Immature natural killer cell (primary cell): ENCODE data around the gene IMMP2L. TPM values are rescaled to one million over a fixed set of nuclear protein-coding genes. Genes with fewer than 3 reads are reported as not detected.

Experiments
- DNase-seq, 3 donors: peaks; one replicate each; pipeline ENCODE4 v3.0.0; 2022; ENCODE audit warnings: mixed read lengths in 1 of 3
- H3K27ac Mint-ChIP-seq, 6 donors: one replicate each; pipeline ENCODE4 v1.8.0; 2020; ENCODE audit warnings: mixed read lengths in 6 of 6, mild to moderate bottlenecking in 5 of 6, inconsistent platforms in 4 of 6, moderate library complexity in 3 of 6
- H3K27me3 Mint-ChIP-seq, 3 donors: one replicate each; pipeline ENCODE4 v1.8.0; 2020 to 2021; ENCODE audit warnings: low read depth in 3 of 3, mild to moderate bottlenecking in 3 of 3, mixed read lengths in 3 of 3, moderate library complexity in 3 of 3, inconsistent platforms in 1 of 3
- H3K36me3 Mint-ChIP-seq, 3 donors: one replicate each; pipeline ENCODE4 v1.8.0; 2020; ENCODE audit warnings: mixed read lengths in 3 of 3, inconsistent platforms in 2 of 3, mild to moderate bottlenecking in 2 of 3
- H3K4me1 Mint-ChIP-seq, 2 donors: one replicate each; pipeline ENCODE4 v1.8.0; 2020; ENCODE audit warnings: inconsistent platforms in 2 of 2, mild to moderate bottlenecking in 2 of 2, mixed read lengths in 2 of 2, moderate library complexity in 1 of 2
- H3K4me3 Mint-ChIP-seq, 5 donors: one replicate each; pipeline ENCODE4 v1.8.0; 2020; ENCODE audit warnings: mild to moderate bottlenecking in 5 of 5, mixed read lengths in 5 of 5, inconsistent platforms in 3 of 5, moderate library complexity in 3 of 5
- H3K9me3 Mint-ChIP-seq, 6 donors: one replicate each; pipeline ENCODE4 v1.8.0; 2020; ENCODE audit warnings: mild to moderate bottlenecking in 6 of 6, mixed read lengths in 6 of 6, inconsistent platforms in 4 of 6, moderate library complexity in 3 of 6
- polyA plus RNA-seq, 3 donors: library from polyadenylated mRNA; unstranded; fragments of 300-500 nt; fragmentation: Illumina TruSeq; gene quantifications; one replicate each; pipeline ENCODE4 v1.2.3, GENCODE V29; 2021

The IMMP2L gene
- polyA plus RNA-seq, 3 donors from 2014 or later: 17.0 to 20.7 TPM; not detected in 1

DNA sequence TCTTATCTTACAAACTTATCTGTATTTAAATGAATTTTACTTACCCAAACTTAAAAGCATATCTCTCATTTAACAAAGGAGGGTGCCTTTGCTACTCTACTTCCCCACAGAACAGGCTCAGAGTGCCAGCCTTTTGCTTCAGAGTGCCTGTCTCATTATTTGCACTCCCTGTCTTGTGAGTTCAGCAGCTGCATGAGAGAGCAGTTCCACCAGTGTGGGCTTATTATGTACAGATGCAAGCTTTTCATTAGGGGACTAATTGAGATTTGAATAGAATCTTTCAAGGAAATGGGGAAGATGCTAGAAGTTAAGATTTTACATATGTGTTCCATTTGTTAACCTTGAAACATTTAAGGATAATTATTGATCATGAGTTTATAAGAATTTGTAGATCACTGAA is 781.6 kb downstream of the IMMP2L start:
- peaks cover 2 to 11% (median 6%) of the 10 kb centered on the region in 6 donors for H3K9me3 Mint-ChIP-seq
- DNase-seq: no peak
- H3K27me3 Mint-ChIP-seq: peaks cover 0 to 2% (median 0%) of the 10 kb centered on the region in 3 donors
- no peak overlapping the region for H3K4me3 Mint-ChIP-seq
- no peaks in the 10 kb centered on the region for H3K36me3 Mint-ChIP-seq
- no peaks in the 10 kb centered on the region for H3K4me1 Mint-ChIP-seq
- no peak overlapping the region for H3K27ac Mint-ChIP-seq

GRCh38 chr7:110779339-110779738 is 783.0 kb downstream of the IMMP2L start:
- no peaks in the 10 kb centered on the region for H3K36me3 Mint-ChIP-seq
- H3K27me3 Mint-ChIP-seq: peaks cover 0 to 2% (median 0%) of the 10 kb centered on the region in 3 donors
- H3K4me1 Mint-ChIP-seq: no peaks in the 10 kb centered on the region
- H3K27ac Mint-ChIP-seq: no peak overlapping the region
- no peak for DNase-seq
- H3K9me3 Mint-ChIP-seq: peaks cover 1 to 11% (median 5%) of the 10 kb centered on the region in 6 donors
- H3K4me3 Mint-ChIP-seq: no peak overlapping the region

DNA sequence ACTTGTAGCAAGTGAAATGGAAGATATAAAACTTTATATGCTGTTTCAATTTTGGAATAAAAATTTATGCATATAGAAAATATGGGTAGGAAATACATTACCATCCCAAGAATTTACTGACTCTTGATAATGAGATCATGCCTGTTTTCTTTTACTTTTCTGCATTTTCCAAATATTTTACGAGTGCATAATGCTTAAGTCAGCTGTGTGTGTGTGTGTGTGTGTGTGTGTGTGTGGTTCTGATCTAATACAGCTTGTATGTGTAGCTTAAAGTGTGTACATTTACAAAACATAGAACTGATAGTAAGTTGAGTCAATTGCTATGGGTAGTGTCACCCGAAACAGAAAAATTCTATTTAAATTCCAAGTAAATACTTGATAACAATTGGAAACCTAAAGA is 787.2 kb downstream of the IMMP2L start:
- no peak overlapping the region for H3K4me3 Mint-ChIP-seq

GRCh38 chr7:110774071-110774470 is 788.2 kb downstream of the IMMP2L start:
- peaks cover 0 to 1% (median 0%) of the 10 kb centered on the region in 3 donors for H3K27me3 Mint-ChIP-seq
- peaks cover 0 to 3% (median 3%) of the 10 kb centered on the region in 3 donors for H3K36me3 Mint-ChIP-seq
- peaks cover 0 to 23% (median 9%) of the 10 kb centered on the region in 6 donors for H3K9me3 Mint-ChIP-seq
- H3K4me3 Mint-ChIP-seq: no peak overlapping the region
- no peak for DNase-seq
- H3K4me1 Mint-ChIP-seq: no peaks in the 10 kb centered on the region
- H3K27ac Mint-ChIP-seq: no peak overlapping the region

More for the DNA sequence above, 787.2 kb downstream of the IMMP2L start:
- Mint-ChIP-seq H3K9me3 (peaks cover 0 to 23% (median 7%) of the 10 kb centered on the region in 6 donors), H3K27ac (no peak overlapping the region), H3K36me3 (peaks cover 0 to 3% (median 3%) of the 10 kb centered on the region in 3 donors), H3K4me1 (no peaks in the 10 kb centered on the region), H3K27me3 (no peaks in the 10 kb centered on the region)
- no peak for DNase-seq

DNA sequence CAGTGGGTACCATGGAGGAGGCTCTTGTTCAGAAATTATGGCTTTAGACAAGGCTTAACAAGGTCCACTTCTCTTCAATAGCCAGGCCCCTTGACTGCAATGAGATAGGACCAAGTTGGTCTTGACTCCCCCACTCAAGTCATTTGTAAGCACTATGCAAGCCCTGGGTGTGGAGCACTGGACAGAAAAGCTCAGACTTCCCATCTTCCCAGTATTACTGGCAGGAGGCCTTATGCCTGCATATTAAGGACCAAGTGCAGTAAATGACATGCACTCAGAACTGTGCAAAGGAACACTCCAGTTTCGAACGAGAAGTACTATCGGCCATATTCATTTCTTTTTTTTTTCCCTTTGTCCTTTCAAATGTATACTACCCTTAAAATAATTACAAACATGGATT is 789.7 kb downstream of the IMMP2L start:
- Mint-ChIP-seq H3K4me1 (no peaks in the 10 kb centered on the region), H3K27me3 (peaks cover 0 to 2% (median 0%) of the 10 kb centered on the region in 3 donors), H3K27ac (no peak overlapping the region), H3K9me3 (peaks cover 0 to 33% (median 9%) of the 10 kb centered on the region in 6 donors), H3K36me3 (peaks cover 0 to 6% (median 3%) of the 10 kb centered on the region in 3 donors), H3K4me3 (no peak overlapping the region)
- DNase-seq: no peak

- H3K4me3 Mint-ChIP-seq: no peak overlapping the region
- DNase-seq: no peak
- no peak overlapping the region for H3K27ac Mint-ChIP-seq
- peaks cover 0 to 6% (median 3%) of the 10 kb centered on the region in 3 donors for H3K36me3 Mint-ChIP-seq
- peaks cover 0 to 2% (median 0%) of the 10 kb centered on the region in 3 donors for H3K27me3 Mint-ChIP-seq
- H3K9me3 Mint-ChIP-seq: peaks cover 2 to 36% (median 11%) of the 10 kb centered on the region in 6 donors
- no peaks in the 10 kb centered on the region for H3K4me1 Mint-ChIP-seq
Measured at GRCh38 chr7:110771717-110772116, 790.6 kb downstream of the IMMP2L start.

DNA sequence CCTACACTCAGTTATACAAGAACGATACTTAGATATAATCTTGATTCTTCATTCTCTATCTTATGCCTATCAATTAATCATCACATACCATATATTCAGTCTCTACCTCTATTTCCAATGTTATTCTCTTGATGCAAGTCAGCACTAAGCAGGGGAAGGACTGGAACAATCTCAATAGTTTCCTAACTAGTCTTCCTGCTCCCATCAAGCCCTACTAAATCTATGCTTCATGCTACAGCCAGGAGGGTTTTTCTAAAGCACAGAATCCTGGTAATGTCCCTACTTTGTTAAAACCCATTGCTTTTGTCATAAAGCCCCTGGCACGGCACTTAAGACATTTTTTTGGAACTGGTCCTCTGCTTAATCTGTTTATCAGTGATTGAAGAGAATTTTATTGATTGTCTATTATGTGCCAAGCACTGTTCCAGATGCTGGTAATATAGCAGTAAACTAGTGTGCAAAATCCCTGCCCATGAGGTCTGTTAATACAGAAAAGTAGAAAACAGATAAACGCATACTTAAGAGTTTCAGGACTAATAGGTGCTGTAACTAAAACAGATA is 794.7 kb downstream of the IMMP2L start:
- H3K27ac Mint-ChIP-seq: no peak overlapping the region
- H3K9me3 Mint-ChIP-seq: peaks cover 2 to 32% (median 13%) of the 10 kb centered on the region in 6 donors
- peaks cover 0 to 6% (median 3%) of the 10 kb centered on the region in 3 donors for H3K36me3 Mint-ChIP-seq
- H3K4me1 Mint-ChIP-seq: no peaks in the 10 kb centered on the region
- DNase-seq: no peak
- H3K27me3 Mint-ChIP-seq: peaks cover 0 to 2% (median 0%) of the 10 kb centered on the region in 3 donors
- no peak overlapping the region for H3K4me3 Mint-ChIP-seq

DNA sequence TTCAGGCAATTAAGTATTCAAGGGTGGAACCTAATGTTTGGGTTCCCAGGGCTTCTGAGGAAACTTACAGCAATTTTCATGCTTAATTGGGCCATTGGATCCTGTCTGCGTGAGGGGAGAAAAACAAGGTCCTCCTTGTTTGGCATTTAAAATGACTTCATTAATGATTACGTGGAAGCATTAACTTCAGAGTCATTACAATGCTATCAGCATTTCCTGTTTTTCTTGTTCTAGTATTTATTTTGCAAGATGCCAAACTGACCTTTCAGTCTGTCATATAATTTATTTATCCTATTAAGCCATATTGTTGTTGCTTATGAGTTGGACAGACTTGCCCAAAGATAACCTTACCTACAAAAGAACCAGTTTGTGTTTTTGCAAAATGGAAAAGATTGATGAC is 795.4 kb downstream of the IMMP2L start:
- Mint-ChIP-seq H3K4me1 (no peaks in the 10 kb centered on the region), H3K27me3 (peaks cover 0 to 2% (median 0%) of the 10 kb centered on the region in 3 donors), H3K27ac (no peak overlapping the region), H3K4me3 (no peak overlapping the region), H3K36me3 (peaks cover 0 to 6% (median 3%) of the 10 kb centered on the region in 3 donors), H3K9me3 (peaks cover 2 to 32% (median 13%) of the 10 kb centered on the region in 6 donors)
- no peak for DNase-seq

GRCh38 chr7:110764852-110765251 is 797.4 kb downstream of the IMMP2L start:
- no peak for DNase-seq
- H3K27me3 Mint-ChIP-seq: peaks cover 0 to 2% (median 0%) of the 10 kb centered on the region in 3 donors
- H3K4me3 Mint-ChIP-seq: no peak overlapping the region
- no peaks in the 10 kb centered on the region for H3K4me1 Mint-ChIP-seq
- H3K36me3 Mint-ChIP-seq: peaks cover 0 to 3% (median 0%) of the 10 kb centered on the region in 3 donors
- no peak overlapping the region for H3K27ac Mint-ChIP-seq
- H3K9me3 Mint-ChIP-seq: peaks cover 0 to 18% (median 13%) of the 10 kb centered on the region in 6 donors

DNA sequence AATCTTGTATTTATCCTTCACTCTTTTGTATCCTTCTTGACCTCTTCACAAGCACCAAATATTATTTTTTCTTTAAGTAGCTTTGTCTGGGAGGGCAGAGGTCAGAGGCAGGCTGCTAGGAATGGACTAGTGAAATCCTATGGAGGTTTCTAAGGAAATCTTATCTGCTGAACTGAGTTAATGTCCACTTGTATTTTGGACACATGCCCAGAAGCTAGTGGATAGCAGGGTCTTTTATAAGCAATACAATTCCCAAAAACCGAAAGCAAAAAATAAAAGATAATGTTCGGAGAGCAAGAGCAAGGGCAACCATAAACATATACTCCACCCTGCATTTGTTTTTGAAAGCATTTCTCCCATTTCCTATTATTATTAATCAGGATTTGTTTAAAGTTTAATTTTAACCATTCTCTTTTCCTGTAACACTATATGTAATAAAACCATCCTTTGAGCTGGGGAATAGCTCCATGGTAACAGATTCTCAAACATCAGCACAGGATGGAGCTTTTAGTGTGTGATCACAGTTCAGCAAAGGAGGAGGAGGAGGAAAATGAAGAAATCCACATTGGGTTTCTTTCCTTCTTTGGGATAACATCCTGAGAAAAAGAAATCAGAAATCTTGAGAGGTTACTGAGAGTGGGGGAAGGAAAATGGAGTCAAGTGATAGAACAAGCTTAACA is 799.6 kb downstream of the IMMP2L start:
- Mint-ChIP-seq H3K36me3 (peaks cover 0 to 5% (median 0%) of the 10 kb centered on the region in 3 donors), H3K4me3 (no peak overlapping the region), H3K9me3 (peaks cover 0 to 16% (median 7%) of the 10 kb centered on the region in 6 donors), H3K27ac (no peak overlapping the region), H3K4me1 (no peaks in the 10 kb centered on the region), H3K27me3 (no peaks in the 10 kb centered on the region)
- no peak for DNase-seq

- Mint-ChIP-seq H3K27me3 (no peaks in the 10 kb centered on the region), H3K36me3 (peaks cover 0 to 7% (median 0%) of the 10 kb centered on the region in 3 donors), H3K27ac (no peak overlapping the region), H3K9me3 (peaks cover 0 to 13% (median 5%) of the 10 kb centered on the region in 6 donors), H3K4me3 (no peak overlapping the region), H3K4me1 (no peaks in the 10 kb centered on the region)
- DNase-seq: no peak
Measured at GRCh38 chr7:110760341-110760740, 802.0 kb downstream of the IMMP2L start.

DNA sequence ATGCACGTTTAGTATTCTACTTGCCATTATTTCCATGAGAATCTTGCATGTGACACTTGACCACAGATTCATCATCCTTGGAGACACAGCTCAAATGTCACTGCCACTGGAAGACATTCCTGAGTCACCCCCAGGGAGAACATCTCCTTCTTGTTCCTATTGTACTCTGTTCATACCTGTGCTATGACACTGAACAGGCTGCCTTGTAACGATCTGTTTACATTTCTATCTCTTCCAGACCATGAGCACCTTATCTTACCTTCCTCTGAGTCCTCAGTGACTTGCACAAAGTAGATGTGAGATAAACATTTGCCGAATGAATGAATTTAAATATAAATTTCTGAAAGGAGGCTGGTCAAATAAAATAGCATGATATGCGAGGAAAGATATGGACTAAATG is 803.2 kb downstream of the IMMP2L start:
- peaks cover 0 to 7% (median 0%) of the 10 kb centered on the region in 3 donors for H3K36me3 Mint-ChIP-seq
- no peaks in the 10 kb centered on the region for H3K27me3 Mint-ChIP-seq
- H3K27ac Mint-ChIP-seq: no peak overlapping the region
- no peak overlapping the region for H3K4me3 Mint-ChIP-seq
- DNase-seq: no peak
- H3K4me1 Mint-ChIP-seq: no peaks in the 10 kb centered on the region
- H3K9me3 Mint-ChIP-seq: peaks cover 0 to 13% (median 6%) of the 10 kb centered on the region in 6 donors

- Mint-ChIP-seq H3K27me3 (no peaks in the 10 kb centered on the region), H3K9me3 (peaks cover 0 to 14% (median 5%) of the 10 kb centered on the region in 6 donors), H3K4me1 (no peaks in the 10 kb centered on the region), H3K27ac (no peak overlapping the region), H3K36me3 (peaks cover 0 to 7% (median 0%) of the 10 kb centered on the region in 3 donors), H3K4me3 (no peak overlapping the region)
- DNase-seq: no peak
Measured at GRCh38 chr7:110754649-110755048, 807.6 kb downstream of the IMMP2L start.

- peaks cover 0 to 4% (median 0%) of the 10 kb centered on the region in 3 donors for H3K27me3 Mint-ChIP-seq
- H3K9me3 Mint-ChIP-seq: peaks cover 16 to 46% (median 29%) of the 10 kb centered on the region in 6 donors
- DNase-seq: no peak
- no peaks in the 10 kb centered on the region for H3K4me1 Mint-ChIP-seq
- no peak overlapping the region for H3K4me3 Mint-ChIP-seq
- H3K36me3 Mint-ChIP-seq: peaks cover 0 to 4% (median 0%) of the 10 kb centered on the region in 3 donors
- no peak overlapping the region for H3K27ac Mint-ChIP-seq
Measured at GRCh38 chr7:110750931-110751605, 811.2 kb downstream of the IMMP2L start.
